Vagina (tissue), 2 donors: ENCODE results near the gene SCFD2.

Experiments
- CTCF ChIP-seq, 3 experiments: fragments of 450-650 bp in 2 of 3; fragments of 200-600 bp in 1 of 3; sonication (generic) in 1 of 3; IDR thresholded peaks; one replicate each; pipeline ENCODE4 v1.5.1; 2017 to 2019; ENCODE audit warnings: antibody characterized with exemption in 3 of 3, mild to moderate bottlenecking in 2 of 3, moderate library complexity in 2 of 3
- POLR2A ChIP-seq, 2 donors: fragments of 450-650 bp; IDR thresholded peaks; one replicate each; pipeline ENCODE4 v1.6.1; 2017; ENCODE audit warnings: antibody characterized with exemption in 2 of 2, mild to moderate bottlenecking in 2 of 2, moderate library complexity in 2 of 2

GRCh38 chr4:52933738-52934137 lies 432.1 kb downstream of the SCFD2 start:
- TF ChIP-seq POLR2A (IDR thresholded peaks at IDR 0.05), result no peak
- no peak for TF ChIP-seq CTCF (IDR thresholded peaks at IDR 0.05)
